Natural killer cell treated with Interleukin-12 subunit alpha and Interleukin-12 subunit beta and Interleukin-15 and Interleukin-18, amount 100 ng/mL, for 72 hours (primary cell): ENCODE measurements around the gene PLEKHJ1. TPM values are rescaled to one million over a fixed set of nuclear protein-coding genes. Genes with fewer than 3 reads are reported as not detected.
A peak's percentile ranks its signal among the peaks of the same experiment; 100 is the strongest.

Source experiments
- ATAC-seq, 2 donors: fragments of 150-1000 bp; cut with Tn5 transposase in 1 of 2; sonication (Bioruptor Pico), chemical (Tn5 transposase) in 1 of 2; 2 replicates each; pipeline ENCODE4 v1.10.0; 2021
- DNase-seq: peaks from one replicate; pipeline ENCODE4 v3.0.0; 2022; ENCODE audit warnings: low spot score
- H3K27ac Mint-ChIP-seq, 2 donors: 1 replicate in 1 of 2; 2 replicates in 1 of 2; pipeline ENCODE4 v1.8.0; 2022; ENCODE audit warnings: mixed read lengths in 2 of 2, mild to moderate bottlenecking in 1 of 2, moderate library complexity in 1 of 2
- H3K27me3 Mint-ChIP-seq, 2 donors: 1 replicate in 1 of 2; 2 replicates in 1 of 2; pipeline ENCODE4 v1.8.0; 2022; ENCODE audit warnings: mixed read lengths in 2 of 2
- H3K36me3 Mint-ChIP-seq: one replicate; pipeline ENCODE4 v1.8.0; 2022; ENCODE audit warnings: mixed read lengths
- H3K4me1 Mint-ChIP-seq, 2 donors: 1 replicate in 1 of 2; 2 replicates in 1 of 2; pipeline ENCODE4 v1.8.0; 2022; ENCODE audit warnings: low read depth in 2 of 2, mixed read lengths in 2 of 2, mild to moderate bottlenecking in 1 of 2
- H3K4me3 Mint-ChIP-seq: one replicate; pipeline ENCODE4 v1.8.0; 2022; ENCODE audit warnings: mixed read lengths
- H3K9me3 Mint-ChIP-seq: 2 replicates; pipeline ENCODE4 v1.8.0; 2022; ENCODE audit warnings: mixed read lengths
- total RNA-seq, 2 donors: library from RNA; stranded (reverse); gene quantifications; one replicate each; pipeline ENCODE4 v1.2.3, GENCODE V29; 2022

PLEKHJ1 gene
- total RNA-seq, 2 donors from 2014 or later = 59.8 to 85.9 TPM

- H3K27ac Mint-ChIP-seq = no peak overlapping the region
- no peaks in the 10 kb centered on the region for H3K9me3 Mint-ChIP-seq
- no peak overlapping the region for H3K4me3 Mint-ChIP-seq
These were observed 18.5 kb downstream of the PLEKHJ1 start for GRCh38 chr19:2217591-2217990.

GRCh38 chr19:2216361-2217225, 19.5 kb downstream of the PLEKHJ1 start:
- H3K4me1 Mint-ChIP-seq = peaks cover 0 to 5% of the 10 kb centered on the region in 2 donors
- no peaks in the 10 kb centered on the region for H3K9me3 Mint-ChIP-seq
- no peaks in the 10 kb centered on the region for H3K27me3 Mint-ChIP-seq
- peaks cover 4% of the 10 kb centered on the region for H3K36me3 Mint-ChIP-seq
- H3K27ac Mint-ChIP-seq = no peak overlapping the region
- DNase-seq (no peak), ATAC-seq (no peak)
- no peak overlapping the region for H3K4me3 Mint-ChIP-seq

More at GRCh38 chr19:2217591-2217990, 18.5 kb downstream of the PLEKHJ1 start:
- ATAC-seq = no peak
- Mint-ChIP-seq H3K27me3 (no peaks in the 10 kb centered on the region), H3K36me3 (peaks cover 4% of the 10 kb centered on the region), H3K4me1 (peaks cover 0 to 7% of the 10 kb centered on the region in 2 donors)
- no peak for DNase-seq

GRCh38 chr19:2215281-2215751, 20.8 kb downstream of the PLEKHJ1 start:
- peaks cover 4% of the 10 kb centered on the region for H3K36me3 Mint-ChIP-seq
- no peaks in the 10 kb centered on the region for H3K9me3 Mint-ChIP-seq
- H3K27me3 Mint-ChIP-seq = no peaks in the 10 kb centered on the region
- no peak overlapping the region for H3K27ac Mint-ChIP-seq
- no peak overlapping the region for H3K4me3 Mint-ChIP-seq
- ATAC-seq (no peak), DNase-seq (no peak)
- peaks cover 0 to 5% of the 10 kb centered on the region in 2 donors for H3K4me1 Mint-ChIP-seq

GRCh38 chr19:2214251-2214650, 21.9 kb downstream of the PLEKHJ1 start:
- Mint-ChIP-seq H3K27ac (no peak overlapping the region), H3K4me1 (peaks cover 0 to 5% of the 10 kb centered on the region in 2 donors), H3K9me3 (no peaks in the 10 kb centered on the region), H3K36me3 (peaks cover 4% of the 10 kb centered on the region), H3K27me3 (no peaks in the 10 kb centered on the region), H3K4me3 (no peak overlapping the region)
- DNase-seq = no peak
- no peak for ATAC-seq

- Mint-ChIP-seq H3K27me3 (no peaks in the 10 kb centered on the region), H3K9me3 (no peaks in the 10 kb centered on the region), H3K4me1 (peaks cover 0 to 8% of the 10 kb centered on the region in 2 donors), H3K4me3 (no peak overlapping the region), H3K36me3 (peaks cover 4% of the 10 kb centered on the region), H3K27ac (no peak overlapping the region)
- DNase-seq (no peak), ATAC-seq (no peak)
These were observed 22.3 kb downstream of the PLEKHJ1 start for GRCh38 chr19:2213799-2214198.

GRCh38 chr19:2212861-2213711, 23.0 kb downstream of the PLEKHJ1 start:
- Mint-ChIP-seq H3K27me3 (no peaks in the 10 kb centered on the region), H3K27ac (no peak overlapping the region), H3K36me3 (peaks cover 4% of the 10 kb centered on the region), H3K4me3 (no peak overlapping the region), H3K9me3 (no peaks in the 10 kb centered on the region), H3K4me1 (peaks cover 0 to 8% of the 10 kb centered on the region in 2 donors)
- DNase-seq = no peak
- ATAC-seq = no peak

- Mint-ChIP-seq H3K9me3 (no peaks in the 10 kb centered on the region), H3K27me3 (no peaks in the 10 kb centered on the region), H3K27ac (no peak overlapping the region), H3K4me3 (no peak overlapping the region), H3K4me1 (peaks cover 0 to 7% of the 10 kb centered on the region in 2 donors), H3K36me3 (no peaks in the 10 kb centered on the region)
- no peak for DNase-seq
- no peak for ATAC-seq
These were observed 25.0 kb downstream of the PLEKHJ1 start for GRCh38 chr19:2210987-2211740.

- ATAC-seq = no peak
- Mint-ChIP-seq H3K4me3 (no peak overlapping the region), H3K27ac (no peak overlapping the region), H3K27me3 (no peaks in the 10 kb centered on the region), H3K4me1 (peaks cover 0 to 7% of the 10 kb centered on the region in 2 donors), H3K9me3 (no peaks in the 10 kb centered on the region), H3K36me3 (no peaks in the 10 kb centered on the region)
- DNase-seq = no peak
These were observed 25.9 kb downstream of the PLEKHJ1 start for GRCh38 chr19:2210206-2210605.

GRCh38 chr19:2209408-2209807, 26.7 kb downstream of the PLEKHJ1 start:
- ATAC-seq (no peak), DNase-seq (no peak)
- Mint-ChIP-seq H3K4me3 (no peak overlapping the region), H3K36me3 (no peaks in the 10 kb centered on the region), H3K9me3 (no peaks in the 10 kb centered on the region), H3K27ac (no peak overlapping the region), H3K4me1 (peaks cover 0 to 7% of the 10 kb centered on the region in 2 donors), H3K27me3 (no peaks in the 10 kb centered on the region)

GRCh38 chr19:2208975-2209374, 27.2 kb downstream of the PLEKHJ1 start:
- Mint-ChIP-seq H3K27me3 (no peaks in the 10 kb centered on the region), H3K27ac (no peak overlapping the region), H3K4me3 (no peak overlapping the region), H3K36me3 (peaks cover 3% of the 10 kb centered on the region), H3K9me3 (no peaks in the 10 kb centered on the region), H3K4me1 (peaks cover 3 to 10% of the 10 kb centered on the region in 2 donors)
- no peak for DNase-seq
- ATAC-seq = no peak

GRCh38 chr19:2207991-2208860, 27.9 kb downstream of the PLEKHJ1 start:
- H3K9me3 Mint-ChIP-seq = no peaks in the 10 kb centered on the region
- no peak overlapping the region for H3K4me3 Mint-ChIP-seq
- H3K27me3 Mint-ChIP-seq = no peaks in the 10 kb centered on the region
- ATAC-seq (peak; percentile 63 to 69), DNase-seq (no peak)
- H3K27ac Mint-ChIP-seq = no peak overlapping the region
- H3K4me1 Mint-ChIP-seq = peaks cover 5 to 11% of the 10 kb centered on the region in 2 donors
- H3K36me3 Mint-ChIP-seq = peaks cover 5% of the 10 kb centered on the region

- Mint-ChIP-seq H3K27ac (no peak overlapping the region), H3K27me3 (no peaks in the 10 kb centered on the region), H3K4me1 (peaks cover 5 to 11% of the 10 kb centered on the region in 2 donors), H3K4me3 (no peak overlapping the region), H3K9me3 (no peaks in the 10 kb centered on the region), H3K36me3 (peaks cover 5% of the 10 kb centered on the region)
- ATAC-seq = no peak
- DNase-seq = no peak
These were observed 29.1 kb downstream of the PLEKHJ1 start for GRCh38 chr19:2207008-2207407.
